Raji (cell line): Measurements from ENCODE around the gene MALRD1.

ENCODE experiments used
- POLR2A ChIP-seq: IDR thresholded peaks from 2 replicates; pipeline ENCODE4 v1.6.1; 2011; ENCODE audit warnings: low read depth, low read length, control low read depth; ENCODE audit not compliant: insufficient read depth

The MALRD1 gene

DNA sequence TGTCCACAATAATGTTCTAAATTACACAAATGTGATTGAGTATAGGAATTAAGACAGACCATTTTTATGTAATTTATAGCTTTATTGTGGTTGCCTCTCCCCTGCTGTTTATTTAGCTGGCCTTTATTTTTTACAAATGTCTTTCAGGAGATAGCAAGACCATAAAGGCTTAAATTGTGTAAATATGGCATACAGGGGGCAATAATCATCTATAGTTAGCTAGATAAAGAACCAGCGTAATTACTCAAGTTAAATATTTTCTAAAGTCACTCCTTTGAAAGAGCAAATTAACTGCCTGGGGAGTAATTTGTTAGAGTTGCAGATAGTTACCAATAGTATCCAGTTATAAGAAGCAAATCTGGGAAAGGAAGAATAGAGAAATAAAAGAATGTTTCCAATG, at the start of gene MALRD1:
Gene MALRD1 (plus strand): TSS at position 313 of the 400 bp plus-strand sequence. CDS start 138 bp downstream, outside the sequence.
- no peak for TF ChIP-seq POLR2A

DNA sequence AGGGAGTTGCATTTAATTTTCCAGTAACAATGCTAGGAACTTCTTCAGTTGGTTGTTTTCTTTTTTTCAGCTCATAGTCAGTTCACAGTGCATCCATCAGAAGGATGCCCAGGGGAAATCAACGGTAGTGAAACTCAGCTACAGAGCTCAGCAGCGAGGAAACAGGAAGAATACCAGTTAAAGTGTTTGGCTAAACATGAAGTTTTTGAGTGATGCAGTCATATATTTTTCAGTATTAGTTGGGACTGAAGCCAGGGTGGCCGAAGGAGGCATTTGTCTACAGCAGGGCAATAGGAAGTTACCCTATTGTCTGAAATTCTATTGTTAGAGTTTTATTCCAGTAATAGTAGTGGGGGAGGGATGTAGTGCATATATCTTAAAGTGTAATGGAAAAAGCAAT, 45.3 kb upstream of the MALRD1 start:
- no peak for TF ChIP-seq POLR2A

DNA sequence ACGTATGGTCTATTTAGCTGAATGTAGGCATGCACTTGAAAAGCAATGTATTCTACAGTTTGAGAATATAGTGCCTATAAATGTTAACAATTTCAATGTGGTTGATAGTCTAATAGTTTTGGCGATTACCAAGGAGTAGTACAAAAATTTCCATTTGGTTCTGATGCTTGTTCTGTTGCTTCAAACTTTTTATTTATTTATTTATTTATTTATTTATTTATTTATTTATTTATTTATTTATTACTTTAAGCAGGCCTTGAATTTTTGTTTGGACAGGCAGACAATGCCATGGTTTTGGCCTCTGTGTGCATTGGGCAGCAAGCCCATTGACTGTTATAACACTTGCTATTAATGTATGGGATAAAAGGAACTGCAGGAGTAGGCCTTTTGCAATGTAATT, 36.5 kb upstream of the MALRD1 start:
- no peak for TF ChIP-seq POLR2A

DNA sequence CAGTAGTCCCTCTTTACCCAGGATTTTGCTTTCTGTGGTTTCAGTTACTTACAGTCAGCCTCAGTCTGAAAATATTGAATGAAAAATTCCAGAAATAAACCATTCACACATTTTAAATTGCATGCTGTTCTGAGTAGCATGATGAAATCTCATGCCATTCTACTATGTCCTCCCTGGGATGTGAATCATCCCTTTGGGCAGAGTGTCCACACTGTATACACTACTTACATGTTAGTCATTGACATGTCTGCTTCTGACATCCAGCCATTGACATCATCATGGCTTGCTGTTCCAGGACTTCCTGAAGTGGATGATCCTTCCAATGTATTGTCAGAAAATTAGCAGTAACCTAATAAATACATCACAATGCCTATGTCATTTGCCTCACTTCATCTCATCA, 34.6 kb upstream of the MALRD1 start:
- no peak for TF ChIP-seq POLR2A

DNA sequence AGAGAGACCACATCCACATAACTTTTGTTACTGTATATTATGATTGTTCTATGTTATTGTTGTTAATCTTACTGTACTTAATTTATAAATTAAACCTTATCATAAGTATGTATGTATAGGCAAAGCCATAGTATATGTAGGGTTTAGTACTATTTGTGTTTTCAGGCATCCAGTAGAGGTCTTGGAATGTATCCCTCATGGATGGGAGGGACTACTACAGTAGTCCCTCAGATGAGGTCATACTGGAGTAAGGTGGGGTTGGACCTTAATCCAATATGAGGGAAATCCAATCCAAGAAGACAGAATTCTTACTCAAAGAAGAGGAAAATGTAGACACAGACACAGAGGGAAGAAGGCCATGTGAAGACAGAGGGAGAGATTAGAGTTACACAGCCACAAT, 34.1 kb upstream of the MALRD1 start:
- TF ChIP-seq POLR2A, result no peak

DNA sequence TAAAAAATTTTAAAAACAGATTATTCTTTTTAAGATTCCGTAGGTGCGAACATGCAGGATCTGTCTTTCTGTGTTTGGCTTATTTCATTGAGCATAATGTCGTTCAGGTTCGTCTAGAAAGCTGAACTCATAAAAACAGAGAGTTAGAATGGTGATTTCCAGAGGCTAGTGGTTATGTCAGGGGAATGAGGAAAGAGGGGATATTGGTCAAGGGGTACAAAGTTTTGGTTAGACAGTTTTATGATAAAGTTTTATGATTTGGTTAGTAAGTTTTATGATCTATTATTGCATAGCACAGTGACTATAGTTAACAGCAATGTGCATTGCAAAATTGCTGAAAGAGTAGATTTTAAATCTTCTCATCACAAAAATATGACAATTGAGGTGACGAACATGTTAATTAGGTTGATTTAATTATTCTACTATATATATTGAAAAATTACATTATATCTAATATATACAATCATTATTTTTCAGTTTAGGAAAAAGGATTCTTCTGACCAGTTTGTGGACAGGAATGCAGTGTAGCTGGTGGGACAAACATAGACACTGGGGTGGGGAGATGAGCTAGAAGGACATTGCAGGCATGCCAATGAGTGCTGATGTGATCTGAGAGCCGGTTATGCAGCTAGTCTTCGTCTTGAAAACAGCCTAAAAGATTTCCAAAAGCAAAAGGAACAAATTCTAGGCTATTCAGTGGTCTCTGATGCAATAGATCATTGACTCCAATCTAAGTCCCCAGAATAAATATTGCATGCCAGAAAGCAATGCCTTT, 31.3 kb upstream of the MALRD1 start:
- TF ChIP-seq POLR2A, result no peak

DNA sequence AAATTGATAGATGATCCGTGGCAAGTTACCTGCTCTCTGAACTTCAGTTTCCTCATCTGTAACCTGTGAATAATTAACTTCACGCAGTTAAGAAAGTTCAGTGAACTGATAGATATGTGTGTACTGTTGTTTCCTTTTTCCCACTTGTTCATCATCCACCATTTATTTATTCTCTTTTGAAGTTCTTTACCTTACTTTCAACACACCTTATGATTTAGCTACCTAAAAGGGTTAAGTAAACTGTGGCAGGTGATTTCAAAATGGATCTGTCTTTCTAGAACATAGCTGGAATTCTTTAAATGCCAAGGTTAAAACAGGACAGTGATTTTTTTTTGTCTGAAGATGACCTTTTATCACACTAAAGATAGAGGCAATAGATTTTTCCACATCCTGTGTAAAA, 27.4 kb upstream of the MALRD1 start:
- TF ChIP-seq POLR2A, result no peak

DNA sequence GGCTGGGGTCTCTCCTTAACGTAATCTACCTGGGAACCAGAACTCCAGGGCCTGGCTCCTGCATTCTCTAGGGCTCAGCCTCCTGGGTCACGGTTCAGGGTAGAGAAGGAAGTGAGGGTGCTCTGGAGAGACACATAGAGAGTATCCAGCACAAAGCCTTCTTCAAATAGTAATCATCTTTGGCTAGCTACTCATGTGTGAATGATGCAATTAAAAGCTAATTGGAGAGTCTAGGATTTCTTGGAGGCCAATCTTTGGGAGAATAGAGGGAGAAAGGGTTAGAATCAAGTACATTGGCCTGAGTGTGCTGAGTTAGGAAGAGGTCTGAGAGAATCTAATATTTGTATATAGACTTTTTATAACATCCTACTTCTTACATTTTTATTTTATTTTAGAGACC, 24.0 kb upstream of the MALRD1 start:
- no peak for TF ChIP-seq POLR2A

DNA sequence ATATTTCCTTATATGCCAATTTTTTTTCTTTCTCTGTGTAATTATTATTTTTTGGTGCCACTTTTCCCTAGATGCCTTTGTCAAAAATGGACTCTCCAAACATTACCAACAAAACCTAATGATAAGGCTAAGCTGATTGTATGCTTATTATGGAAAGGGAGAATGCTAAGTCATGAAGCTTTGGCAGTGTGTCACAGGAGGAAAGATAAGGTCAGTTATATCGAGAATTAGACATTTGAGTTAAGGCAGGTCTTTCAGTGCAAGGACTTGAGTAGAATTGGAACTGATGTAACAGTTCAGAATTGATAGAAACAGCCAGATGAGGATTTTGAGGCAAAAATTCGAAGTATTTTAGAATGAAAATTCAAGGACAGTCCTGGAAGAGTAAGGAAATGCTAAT, 16.8 kb upstream of the MALRD1 start:
- TF ChIP-seq POLR2A, result no peak

DNA sequence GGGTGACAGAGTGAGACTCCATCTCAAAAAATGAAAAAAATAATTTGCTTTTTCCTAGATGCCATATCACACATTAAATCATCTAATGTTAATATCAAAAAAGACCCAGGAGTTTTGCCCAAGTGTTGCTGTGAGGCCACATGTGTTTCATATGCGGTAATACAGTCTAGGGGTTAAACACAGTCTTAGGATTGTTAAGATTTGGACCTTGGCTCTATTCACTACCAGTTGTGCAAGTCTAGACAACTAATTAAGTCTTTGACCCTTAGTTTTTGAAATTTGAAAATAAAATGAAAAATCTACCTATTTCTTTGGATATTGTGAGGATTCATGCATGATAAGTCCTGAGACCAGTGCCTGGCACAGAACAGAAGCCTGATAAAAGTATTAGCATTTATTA, 14.9 kb upstream of the MALRD1 start:
- TF ChIP-seq POLR2A, result no peak

DNA sequence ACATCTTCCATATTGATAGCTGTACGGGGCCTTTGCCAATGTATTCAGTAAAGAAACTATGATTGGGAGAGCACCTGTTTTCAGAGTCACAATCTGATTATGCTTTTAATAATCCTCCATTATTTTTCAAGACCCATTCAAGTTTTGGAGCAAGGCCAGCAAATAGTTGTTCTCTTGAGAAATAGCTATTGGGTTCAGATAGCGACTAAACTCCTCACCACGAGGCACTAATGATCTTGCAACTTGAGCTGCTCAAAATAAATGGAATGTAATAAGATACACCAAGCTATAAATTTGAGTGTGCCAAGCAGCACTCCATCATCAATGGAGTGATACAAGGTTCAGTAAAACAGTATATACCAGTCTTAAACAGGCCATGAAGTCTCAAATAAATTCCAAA, 7.4 kb upstream of the MALRD1 start:
- TF ChIP-seq POLR2A, result no peak

DNA sequence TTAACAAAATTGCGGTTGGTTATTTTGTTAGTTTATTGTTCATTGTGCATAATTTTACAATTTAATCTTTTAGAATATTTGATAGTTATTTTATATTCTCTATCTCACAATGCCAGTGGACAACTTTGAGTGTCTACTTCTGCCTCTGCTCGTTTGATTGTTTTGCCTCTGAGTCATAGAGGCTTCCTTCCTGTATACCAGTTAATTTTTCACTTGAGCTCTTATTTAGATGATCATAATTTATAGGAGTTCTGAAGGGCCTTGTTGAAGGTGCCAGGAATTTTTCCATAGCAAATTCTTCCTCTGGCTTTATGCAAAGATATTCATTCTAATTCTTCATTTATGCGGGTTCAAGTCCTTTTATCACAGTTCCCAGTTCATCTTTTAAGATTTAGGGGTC, 5.2 kb upstream of the MALRD1 start:
- no peak for TF ChIP-seq POLR2A

DNA sequence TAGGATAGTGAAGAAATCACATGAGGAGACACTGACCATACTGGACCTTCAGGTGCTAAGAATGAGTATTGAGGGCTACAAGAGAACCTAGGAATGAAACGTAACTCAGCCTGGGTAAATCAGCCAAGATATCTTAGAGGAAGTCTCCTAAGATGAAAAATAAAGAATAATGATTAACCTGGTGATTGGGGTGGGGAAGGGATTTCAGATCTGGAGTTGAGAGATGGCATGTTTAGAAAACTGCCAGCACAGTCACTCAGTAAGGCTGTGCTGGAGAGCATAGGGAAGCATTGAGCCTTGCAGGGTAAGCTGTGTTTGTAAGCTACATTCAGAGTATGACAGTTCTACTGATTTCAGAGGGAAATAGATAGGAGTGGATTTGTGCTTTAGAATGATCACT, 1.9 kb upstream of the MALRD1 start:
- no peak for TF ChIP-seq POLR2A

DNA sequence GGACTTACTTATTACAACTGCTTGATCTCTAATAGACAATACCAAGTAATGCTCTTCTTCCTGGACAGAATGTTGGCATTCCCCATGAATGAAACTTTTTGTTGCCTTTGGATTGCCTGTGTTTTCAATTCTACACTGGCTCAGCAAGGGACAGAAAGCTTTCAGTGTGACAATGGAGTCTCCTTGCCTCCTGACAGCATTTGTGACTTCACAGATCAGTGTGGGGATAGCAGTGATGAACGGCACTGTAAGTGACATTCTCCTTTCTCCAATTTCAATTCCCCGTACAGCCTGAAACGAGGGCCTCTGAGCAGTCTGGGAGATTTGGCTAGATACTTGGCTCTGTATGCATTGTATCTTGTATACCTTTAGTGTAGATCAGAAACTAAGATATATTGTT, 290 bp downstream of the MALRD1 start:
- TF ChIP-seq POLR2A, result no peak

DNA sequence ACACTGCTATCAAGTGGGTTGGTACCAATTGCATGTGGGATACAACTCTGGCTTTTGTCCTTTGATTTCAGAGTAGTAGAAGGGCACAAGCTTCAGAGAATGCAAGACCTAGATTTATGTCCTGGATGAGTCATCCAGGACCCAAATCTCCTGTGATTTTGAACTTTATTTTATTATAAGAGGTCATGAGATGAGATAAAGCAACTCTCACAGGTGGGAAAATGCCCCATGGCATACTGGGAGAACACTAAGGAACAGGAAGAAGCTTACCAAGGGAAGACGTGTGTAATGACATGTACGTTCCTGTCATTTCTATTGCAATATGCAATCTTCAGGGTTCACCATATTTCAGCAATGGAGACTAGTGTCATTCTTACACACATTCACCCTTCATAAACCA, 966 bp downstream of the MALRD1 start:
- no peak for TF ChIP-seq POLR2A

DNA sequence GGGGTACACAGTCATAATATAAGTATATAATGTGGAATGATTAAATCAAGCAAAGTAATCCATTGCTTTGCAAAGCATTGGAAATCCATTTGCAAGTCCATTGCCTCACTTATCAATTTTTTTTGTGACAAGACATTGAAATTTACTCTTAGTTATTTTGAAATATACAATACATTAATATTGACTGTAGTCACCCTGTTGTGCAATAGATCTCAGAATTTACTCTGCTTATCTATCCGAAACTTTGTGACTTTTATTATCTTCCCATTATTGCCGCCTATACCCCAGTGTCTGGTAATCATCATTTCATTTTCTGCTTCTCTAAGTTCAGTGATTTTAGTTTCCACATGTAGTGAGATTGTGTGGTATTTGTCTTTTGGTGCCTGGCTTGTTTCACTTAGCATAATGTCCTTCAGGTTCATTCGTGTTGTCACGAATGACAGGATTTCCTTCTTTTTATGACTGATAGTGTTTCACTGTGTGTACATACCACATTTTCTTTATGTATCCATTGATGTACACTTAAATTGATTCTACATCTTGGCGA, 5.8 kb downstream of the MALRD1 start:
- no peak for TF ChIP-seq POLR2A

DNA sequence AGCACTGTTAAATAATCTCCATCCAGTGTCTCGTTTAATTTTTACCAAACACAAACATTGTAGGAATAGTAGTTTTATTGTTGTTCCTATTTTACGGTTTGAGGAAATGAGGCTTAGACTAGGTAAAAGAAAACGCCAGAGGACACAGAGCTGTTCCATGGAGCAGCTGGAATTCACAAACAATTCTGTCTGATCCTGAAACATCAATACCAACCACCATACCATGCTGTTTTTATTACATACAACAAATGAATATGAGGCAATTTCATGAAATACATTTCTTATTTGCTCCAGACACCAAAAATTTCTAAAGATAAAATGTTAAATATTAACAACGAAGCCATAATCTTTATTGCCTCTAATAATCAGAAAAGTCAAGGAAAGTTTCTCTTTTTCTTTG, 9.4 kb downstream of the MALRD1 start:
- TF ChIP-seq POLR2A, result no peak
